ENCODE measurements around the gene PRMT1. TPM values are rescaled to one million over a fixed set of nuclear protein-coding genes. Genes with fewer than 3 reads are reported as not detected.
"Not testable (repeated sequence)": the region's sequence is repeated elsewhere in the genome, so short reads cannot be mapped to it uniquely, and the experiment has no call there.

Gene PRMT1
- total and polyA plus RNA-seq, 2 of the 13 experiments (the other 11 are each of a cell fraction or from before 2014, with no cell fraction given) = 324 to 374 TPM

- TF ChIP-seq NFAT5 (CRISPR knock-in tag; IDR thresholded peaks at IDR 0.05) = no peak
- TF ChIP-seq NFE2L2 (IDR thresholded peaks at IDR 0.05; ENCODE audit: low read length) = no peak
- no peak for TF ChIP-seq POLR2AphosphoS5 (IDR thresholded peaks at IDR 0.05; ENCODE audit: low read depth, low read length)
- TF ChIP-seq TBX3 (IDR thresholded peaks at IDR 0.05; ENCODE audit: borderline replicate concordance) = no peak
- no peak for TF ChIP-seq ATF1 (CRISPR knock-in tag; IDR thresholded peaks at IDR 0.05)
- TF ChIP-seq ZNF142 (CRISPR knock-in tag; IDR thresholded peaks at IDR 0.05) = no peak
- no peak for TF ChIP-seq ZNF414 (CRISPR knock-in tag; IDR thresholded peaks at IDR 0.05)
- TF ChIP-seq CBFB (CRISPR knock-in tag; IDR thresholded peaks at IDR 0.05) = no peak
- TF ChIP-seq MED8 (CRISPR knock-in tag; IDR thresholded peaks at IDR 0.05; ENCODE audit: insufficient replicate concordance) = no peak
- TF ChIP-seq ZBTB2 (CRISPR knock-in tag; IDR thresholded peaks at IDR 0.05; ENCODE audit: low read depth) = no peak
Measured at GRCh38 chr19:49718991-49719390, 41.9 kb downstream of the PRMT1 start (continued).

GRCh38 chr19:49719420-49719819, 42.3 kb downstream of the PRMT1 start:
- BruUV-seq (replicated peaks); H3K36me3 ChIP-seq (replicated peaks in 1 of 2; ENCODE audit: control insufficient read depth in 1 of 2, insufficient read depth in 2 of 2, low read length in 2 of 2); H4K20me1 ChIP-seq (ENCODE audit: insufficient read depth, low read length); H2AFZ ChIP-seq (ENCODE audit: low read length); H3K9ac ChIP-seq (ENCODE audit: insufficient read depth, low read depth, low read length); H3K27ac ChIP-seq (ENCODE audit: extremely low read length, insufficient read depth, low read length); H3K4me3 ChIP-seq (replicated peaks in 1 of 3; ENCODE audit: insufficient read depth in 1 of 3, low read depth in 2 of 3, low read length in 3 of 3); H3K9me3 ChIP-seq (ENCODE audit: low read length); H3K4me2 ChIP-seq (ENCODE audit: low read depth, low read length); ATAC-seq; FAIRE-seq; DNase-seq (ENCODE audit: low spot score); CTCF ChIA-PET (ENCODE audit: low intra/inter-chr PET ratio, low total read pairs); POLR2A ChIA-PET; in situ Hi-C loops (cut with HindIII; ENCODE audit: extremely low pct_ligation_motif_present, low pct_unique_long_range_greater_than_20kb); H3K27me3 ChIP-seq (ENCODE audit: control insufficient read depth in 1 of 2, insufficient read depth in 2 of 2, low read length in 2 of 2); H3K79me2 ChIP-seq (ENCODE audit: insufficient read depth, low read length); H3K4me1 ChIP-seq (ENCODE audit: insufficient read depth, low read length); intact Hi-C loops (cut with micrococcal nuclease; ENCODE audit: unreplicated experiment): not testable (repeated sequence)
- WGBS (ENCODE audit: low lambda C conversion rate) = 87% methylated on average over 22 of the region's 22 CpGs

All from HepG2 (cell line).